MM.1S (cell line): Measurements from ENCODE around the gene SUSD1.

Source experiments
- DNase-seq: peaks from one replicate; pipeline ENCODE4 v3.0.0-alpha.2; 2015
- H2AFZ ChIP-seq: fragments of 300-600 bp; sonication (generic); 2 replicates; pipeline ENCODE4 v1.6.0; 2016; ENCODE audit warnings: antibody characterized with exemption, low read length
- H3F3A ChIP-seq: fragments of 300-600 bp; sonication (generic); 2 replicates; pipeline ENCODE4 v1.6.1; 2016; ENCODE audit warnings: mild to moderate bottlenecking, antibody characterized with exemption, low read length, moderate library complexity, mixed read lengths; ENCODE audit not compliant: insufficient read depth
- H3K27ac ChIP-seq: fragments of 300-600 bp; sonication (generic); 2 replicates; pipeline ENCODE4 v1.5.1; 2016; ENCODE audit warnings: mild to moderate bottlenecking, low read length
- H3K27me3 ChIP-seq: fragments of 300-600 bp; sonication (generic); replicated peaks from 2 replicates; pipeline ENCODE4 v1.6.0; 2016; ENCODE audit warnings: low read length; ENCODE audit not compliant: insufficient read depth
- H3K36me3 ChIP-seq: fragments of 300-600 bp; sonication (generic); replicated peaks from 2 replicates; pipeline ENCODE4 v1.6.1; 2016; ENCODE audit warnings: mild to moderate bottlenecking, low read length, mixed read lengths; ENCODE audit not compliant: insufficient read depth
- H3K4me1 ChIP-seq: fragments of 300-600 bp; sonication (generic); 2 replicates; pipeline ENCODE4 v1.6.1; 2016; ENCODE audit warnings: low read length, mixed read lengths
- H3K4me2 ChIP-seq: fragments of 300-600 bp; sonication (generic); 2 replicates; pipeline ENCODE4 v1.6.0; 2016; ENCODE audit warnings: low read depth, low read length
- H3K4me3 ChIP-seq: fragments of 300-600 bp; sonication (generic); 2 replicates; pipeline ENCODE4 v1.5.1; 2016; ENCODE audit warnings: low read length, mixed read lengths
- H3K79me2 ChIP-seq: fragments of 300-600 bp; sonication (generic); 2 replicates; pipeline ENCODE4 v1.6.1; 2016; ENCODE audit warnings: mixed run types, low read length, mixed read lengths
- H3K9ac ChIP-seq: fragments of 300-600 bp; sonication (generic); 2 replicates; pipeline ENCODE4 v1.6.1; 2016; ENCODE audit warnings: low read length, mixed read lengths
- H3K9me2 ChIP-seq: fragments of 300-600 bp; sonication (generic); replicated peaks from 2 replicates; pipeline ENCODE4 v1.6.1; 2016; ENCODE audit warnings: mild to moderate bottlenecking, low read length, mixed read lengths; ENCODE audit not compliant: insufficient read depth
- H3K9me3 ChIP-seq: fragments of 300-600 bp; sonication (generic); replicated peaks from 2 replicates; pipeline ENCODE4 v1.6.1; 2016; ENCODE audit warnings: mild to moderate bottlenecking, low read length, mixed read lengths; ENCODE audit not compliant: insufficient read depth
- H4K20me1 ChIP-seq: fragments of 300-600 bp; sonication (generic); 2 replicates; pipeline ENCODE4 v1.6.1; 2016; ENCODE audit warnings: mild to moderate bottlenecking, low read length, moderate library complexity, mixed read lengths; ENCODE audit not compliant: insufficient read depth
- EZH2 ChIP-seq: fragments of 300-600 bp; sonication (generic); optimal IDR thresholded peaks from 2 replicates; pipeline ENCODE3; 2017; ENCODE audit warnings: low read depth, mild to moderate bottlenecking, antibody characterized with exemption, low read length, mixed read lengths
- EZH2phosphoT487 ChIP-seq: fragments of 300-600 bp; sonication (generic); IDR thresholded peaks from 2 replicates; pipeline ENCODE4 v1.6.1; 2018; ENCODE audit warnings: antibody characterized with exemption, low read length
- TF ChIP-seq, protein P1 (sequence below): fragments of 300-600 bp; sonication (generic); IDR thresholded peaks from 2 replicates; pipeline ENCODE4 v1.5.1; 2016; ENCODE audit warnings: antibody characterized with exemption, low read length, mixed read lengths

The SUSD1 gene

DNA sequence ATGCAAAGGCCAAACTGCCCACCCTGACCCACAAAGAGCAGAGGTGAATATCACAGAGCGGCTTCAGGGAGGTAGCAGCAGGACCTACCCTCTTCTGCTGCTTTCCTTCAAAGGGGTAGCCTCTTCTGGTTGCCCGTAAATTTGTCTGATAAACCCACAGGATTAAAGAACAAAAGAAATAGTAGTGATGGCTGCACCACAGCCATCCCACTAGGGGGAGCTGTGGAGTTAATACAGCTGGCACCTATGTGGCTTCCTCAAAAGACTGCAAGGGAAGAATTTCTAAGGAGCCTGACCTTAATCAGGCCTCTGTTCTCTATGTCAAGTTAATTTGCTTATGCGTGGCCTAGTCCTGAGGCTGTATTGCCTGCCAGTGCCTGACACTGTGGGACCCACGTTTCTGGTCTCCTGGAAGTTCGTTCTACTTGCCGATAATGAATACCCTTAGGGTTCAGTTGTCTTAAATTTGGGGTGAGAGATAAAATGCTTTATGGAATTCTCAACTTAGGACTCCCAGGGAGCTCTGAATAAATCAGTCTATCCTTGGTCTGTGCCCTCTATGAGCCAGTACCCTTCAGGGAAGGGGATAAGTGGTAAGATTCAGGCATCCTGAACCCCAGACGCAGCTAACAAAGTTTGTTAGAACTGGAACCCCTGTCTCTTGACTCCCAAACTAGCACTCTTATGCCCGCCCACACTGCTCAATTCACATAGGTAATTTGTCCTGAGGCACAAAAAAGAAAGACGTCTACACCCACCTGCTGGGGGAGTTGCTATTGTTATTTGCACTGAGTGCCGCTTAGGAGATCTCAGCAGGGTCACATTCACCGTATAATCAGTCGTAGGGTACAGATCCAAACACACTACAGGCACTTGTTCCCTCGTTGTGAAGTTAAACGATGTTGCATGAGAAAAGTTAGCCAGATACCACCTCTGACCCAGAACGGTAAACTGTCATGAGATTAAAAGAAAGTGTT, 77.1 kb downstream of the SUSD1 start:
- Histone ChIP-seq H3K27me3 (no peaks in the 10 kb centered on the region), H3K4me3 (no peak overlapping the region), H3F3A (no peaks in the 10 kb centered on the region), H4K20me1 (no peaks in the 10 kb centered on the region), H2AFZ (no peak overlapping the region), H3K79me2 (no peaks in the 10 kb centered on the region), H3K4me1 (peaks cover 11% of the 10 kb centered on the region; the same call in 1 of the 2 replicates), H3K27ac (no peak overlapping the region), H3K4me2 (no peak overlapping the region), H3K9me3 (no peaks in the 10 kb centered on the region), H3K36me3 (no peaks in the 10 kb centered on the region), H3K9me2 (no peaks in the 10 kb centered on the region), H3K9ac (no peak overlapping the region)
- TF ChIP-seq EZH2phosphoT487: no peak
- TF ChIP-seq, protein P1, sequence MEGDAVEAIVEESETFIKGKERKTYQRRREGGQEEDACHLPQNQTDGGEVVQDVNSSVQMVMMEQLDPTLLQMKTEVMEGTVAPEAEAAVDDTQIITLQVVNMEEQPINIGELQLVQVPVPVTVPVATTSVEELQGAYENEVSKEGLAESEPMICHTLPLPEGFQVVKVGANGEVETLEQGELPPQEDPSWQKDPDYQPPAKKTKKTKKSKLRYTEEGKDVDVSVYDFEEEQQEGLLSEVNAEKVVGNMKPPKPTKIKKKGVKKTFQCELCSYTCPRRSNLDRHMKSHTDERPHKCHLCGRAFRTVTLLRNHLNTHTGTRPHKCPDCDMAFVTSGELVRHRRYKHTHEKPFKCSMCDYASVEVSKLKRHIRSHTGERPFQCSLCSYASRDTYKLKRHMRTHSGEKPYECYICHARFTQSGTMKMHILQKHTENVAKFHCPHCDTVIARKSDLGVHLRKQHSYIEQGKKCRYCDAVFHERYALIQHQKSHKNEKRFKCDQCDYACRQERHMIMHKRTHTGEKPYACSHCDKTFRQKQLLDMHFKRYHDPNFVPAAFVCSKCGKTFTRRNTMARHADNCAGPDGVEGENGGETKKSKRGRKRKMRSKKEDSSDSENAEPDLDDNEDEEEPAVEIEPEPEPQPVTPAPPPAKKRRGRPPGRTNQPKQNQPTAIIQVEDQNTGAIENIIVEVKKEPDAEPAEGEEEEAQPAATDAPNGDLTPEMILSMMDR: peak; percentile 88
- DNase-seq: peak; percentile 75

GRCh38 chr9:112094948-112095681, 80.0 kb downstream of the SUSD1 start:
- peak; percentile 23 for DNase-seq
- H3K4me3 ChIP-seq: peak overlapping the region; percentile 49
- H3K9me2 ChIP-seq: no peaks in the 10 kb centered on the region
- H2AFZ ChIP-seq: peak overlapping the region; percentile 47
- peaks cover 11% of the 10 kb centered on the region; the same call in 1 of the 2 replicates for H3K4me1 ChIP-seq
- no peak overlapping the region; the same call in 1 of the 2 replicates for H3K9ac ChIP-seq
- TF ChIP-seq EZH2 (no peak), EZH2phosphoT487 (no peak)
- TF ChIP-seq, protein P1: no peak
- H3K27ac ChIP-seq: no peak overlapping the region
- H3K9me3 ChIP-seq: no peaks in the 10 kb centered on the region
- no peaks in the 10 kb centered on the region for H3F3A ChIP-seq
- no peaks in the 10 kb centered on the region for H3K27me3 ChIP-seq
- H3K36me3 ChIP-seq: no peaks in the 10 kb centered on the region
- H4K20me1 ChIP-seq: no peaks in the 10 kb centered on the region
- H3K4me2 ChIP-seq: peak overlapping the region; percentile 82
- no peaks in the 10 kb centered on the region for H3K79me2 ChIP-seq

- peak overlapping the region; percentile 82; the same call in 1 of the 2 replicates for H3K4me2 ChIP-seq
These were observed 80.9 kb downstream of the SUSD1 start for GRCh38 chr9:112094241-112094640.

More at GRCh38 chr9:112094241-112094640, 80.9 kb downstream of the SUSD1 start:
- Histone ChIP-seq H4K20me1 (no peaks in the 10 kb centered on the region), H2AFZ (no peak overlapping the region), H3K9ac (no peak overlapping the region), H3K4me3 (no peak overlapping the region), H3F3A (no peaks in the 10 kb centered on the region), H3K27me3 (no peaks in the 10 kb centered on the region), H3K9me3 (no peaks in the 10 kb centered on the region), H3K36me3 (no peaks in the 10 kb centered on the region), H3K4me1 (peaks cover 12% of the 10 kb centered on the region; the same call in 1 of the 2 replicates), H3K79me2 (no peaks in the 10 kb centered on the region), H3K9me2 (no peaks in the 10 kb centered on the region), H3K27ac (no peak overlapping the region)
- TF ChIP-seq EZH2 (no peak), EZH2phosphoT487 (no peak)
- TF ChIP-seq, protein P1: no peak
- DNase-seq: no peak
